CD14-positive monocyte (primary cell): ENCODE data around the gene MYO1G. TPM values are rescaled to one million over a fixed set of nuclear protein-coding genes. Genes with fewer than 3 reads are reported as not detected.
A peak's percentile ranks its signal among the peaks of the same experiment; 100 is the strongest.

Experiments used
- DNase-seq, 3 donors: peaks; one replicate each; pipeline ENCODE4 v3.0.0-alpha.2; 2011 to 2022
- H2AFZ ChIP-seq: 2 replicates; pipeline ENCODE4 v1.6.0; 2012; ENCODE audit warnings: mild to moderate bottlenecking, low read depth, low read length, inconsistent platforms; ENCODE audit not compliant: insufficient read depth, poor library complexity, severe bottlenecking
- H3K27ac ChIP-seq, 2 donors: 1 replicate in 1 of 2; 2 replicates in 1 of 2; pipeline ENCODE4 v1.5.1; 2012 to 2013; ENCODE audit warnings: low read length in 2 of 2, control low read depth in 1 of 2, inconsistent platforms in 1 of 2, low read depth in 1 of 2, mild to moderate bottlenecking in 1 of 2
- H3K27me3 ChIP-seq, 2 donors: one replicate each; pipeline versions ENCODE4 v1.6.0 to v1.6.1; 2011 to 2013; ENCODE audit warnings: low read length in 2 of 2; ENCODE audit not compliant: control insufficient read depth in 2 of 2, insufficient read depth in 2 of 2
- H3K36me3 ChIP-seq, 2 donors: replicated peaks in 1 of 2; 1 replicate in 1 of 2; 2 replicates in 1 of 2; pipeline versions ENCODE4 v1.5.1 to v1.6.1; 2012 to 2013; ENCODE audit warnings: low read length in 2 of 2, control low read depth in 1 of 2, inconsistent platforms in 1 of 2, mild to moderate bottlenecking in 1 of 2; ENCODE audit not compliant: insufficient read depth in 2 of 2, control insufficient read depth in 1 of 2
- H3K4me1 ChIP-seq, 2 donors: 1 replicate in 1 of 2; 2 replicates in 1 of 2; pipeline versions ENCODE4 v1.5.1 to v1.6.1; 2012 to 2013; ENCODE audit warnings: low read length in 2 of 2, control low read depth in 1 of 2, inconsistent platforms in 1 of 2, mild to moderate bottlenecking in 1 of 2, moderate library complexity in 1 of 2; ENCODE audit not compliant: insufficient read depth in 2 of 2, control insufficient read depth in 1 of 2
- H3K4me2 ChIP-seq: replicated peaks from 2 replicates; pipeline ENCODE3; 2012; ENCODE audit warnings: low read length, moderate library complexity, mild to moderate bottlenecking; ENCODE audit not compliant: poor library complexity, severe bottlenecking; ENCODE audit errors: extremely low read depth
- H3K4me3 ChIP-seq, 3 experiments: fragments of 200-600 bp in 1 of 3; sonication (generic) in 1 of 3; replicated peaks in 1 of 3; 1 replicate in 2 of 3; 2 replicates in 1 of 3; pipeline ENCODE4 v1.5.1; 2011 to 2013; ENCODE audit warnings: low read length in 3 of 3, mild to moderate bottlenecking in 3 of 3, control low read depth in 2 of 3, low read depth in 2 of 3, inconsistent platforms in 1 of 3, moderate library complexity in 1 of 3
- H3K79me2 ChIP-seq: 2 replicates; pipeline ENCODE4 v1.6.0; 2012; ENCODE audit warnings: mild to moderate bottlenecking, control low read depth, inconsistent platforms, low read length, moderate library complexity; ENCODE audit not compliant: insufficient read depth
- H3K9ac ChIP-seq: 2 replicates; pipeline ENCODE4 v1.6.0; 2017; ENCODE audit warnings: low read length, mild to moderate bottlenecking; ENCODE audit not compliant: insufficient read depth, poor library complexity, severe bottlenecking
- H3K9me3 ChIP-seq, 2 donors: replicated peaks in 1 of 2; 1 replicate in 1 of 2; 2 replicates in 1 of 2; pipeline versions ENCODE4 v1.5.1 to v1.6.1; 2012 to 2013; ENCODE audit warnings: low read length in 2 of 2, control low read depth in 1 of 2; ENCODE audit not compliant: control insufficient read depth in 1 of 2, insufficient read depth in 1 of 2
- H4K20me1 ChIP-seq: 2 replicates; pipeline ENCODE4 v1.6.0; 2012; ENCODE audit warnings: mild to moderate bottlenecking, low read length, control low read depth, moderate library complexity; ENCODE audit not compliant: insufficient read depth
- H3K27ac Mint-ChIP-seq, 7 donors: one replicate each; pipeline ENCODE4 v1.8.0; 2020; ENCODE audit warnings: mild to moderate bottlenecking in 7 of 7, mixed read lengths in 7 of 7, moderate library complexity in 6 of 7, inconsistent platforms in 2 of 7
- H3K27me3 Mint-ChIP-seq, 3 donors: one replicate each; pipeline ENCODE4 v1.8.0; 2021 to 2022; ENCODE audit warnings: low read depth in 3 of 3, mild to moderate bottlenecking in 3 of 3, mixed read lengths in 3 of 3, moderate library complexity in 3 of 3, inconsistent platforms in 1 of 3
- H3K36me3 Mint-ChIP-seq, 2 donors: one replicate each; pipeline ENCODE4 v1.8.0; 2020; ENCODE audit warnings: mixed read lengths in 2 of 2, inconsistent platforms in 1 of 2, mild to moderate bottlenecking in 1 of 2
- H3K4me1 Mint-ChIP-seq: one replicate; pipeline ENCODE4 v1.8.0; 2020; ENCODE audit warnings: mild to moderate bottlenecking, mixed read lengths
- H3K4me3 Mint-ChIP-seq, 2 donors: one replicate each; pipeline ENCODE4 v1.8.0; 2020; ENCODE audit warnings: mild to moderate bottlenecking in 2 of 2, mixed read lengths in 2 of 2, moderate library complexity in 1 of 2
- H3K9me3 Mint-ChIP-seq, 7 donors: one replicate each; pipeline ENCODE4 v1.8.0; 2020 to 2022; ENCODE audit warnings: mixed read lengths in 7 of 7, mild to moderate bottlenecking in 6 of 7, moderate library complexity in 6 of 7, inconsistent platforms in 2 of 7
- CTCF ChIP-seq: fragments of 200-600 bp; IDR thresholded peaks from one replicate; pipeline ENCODE4 v1.8.0; 2022; ENCODE audit warnings: antibody characterized with exemption, mild to moderate bottlenecking
- WGBS: methylation state at CpG from one replicate; pipeline ENCODE4 v1.1.5; 2013; ENCODE audit warnings: missing lambda C conversion rate; ENCODE audit not compliant: insufficient coverage; 5-methylcytosine and 5-hydroxymethylcytosine counted together
- intact Hi-C, 2 donors: fragments of 100-400 bp; cut with micrococcal nuclease; formaldehyde crosslinking; loops; one replicate each; pipeline versions ENCODE4 v1.15.0 to v1.15.1; 2023
- polyA plus RNA-seq, 3 donors: library from polyadenylated mRNA; depleted of rRNA in 1 of 3; unstranded in 2 of 3; stranded (reverse) in 1 of 3; fragments of 300-500 nt in 2 of 3; fragments of >200 nt in 1 of 3; fragmentation: Illumina TruSeq in 2 of 3; gene quantifications; 1 replicate in 2 of 3; 2 replicates in 1 of 3; pipeline ENCODE4 v1.2.3, GENCODE V29; 2012 to 2021

MYO1G gene
- polyA plus RNA-seq, 3 donors, result 119 to 314 (median 135) TPM

- H3K4me3 Mint-ChIP-seq, result no peak overlapping the region
- peaks cover 23% of the 10 kb centered on the region for H4K20me1 ChIP-seq
- H3K4me1 Mint-ChIP-seq, result peaks cover 47% of the 10 kb centered on the region
- peaks cover 86% of the 10 kb centered on the region for H3K79me2 ChIP-seq
- no peak overlapping the region for H3K4me2 ChIP-seq
- WGBS, result 100% methylated on average over 1 of the region's 2 CpGs
- peaks cover under 1 to 2% of the 10 kb centered on the region in 2 donors for H3K36me3 ChIP-seq
- H3K27me3 Mint-ChIP-seq, result peaks cover 0 to 3% (median 0%) of the 10 kb centered on the region in 3 donors
- H3K4me3 ChIP-seq, result no peak overlapping the region
- no peaks in the 10 kb centered on the region for H3K27me3 ChIP-seq
- peaks cover 36 to 40% of the 10 kb centered on the region in 2 donors for H3K4me1 ChIP-seq
- H3K9me3 Mint-ChIP-seq, result peaks cover 0 to 4% (median 0%) of the 10 kb centered on the region in 7 donors
- H2AFZ ChIP-seq, result no peak overlapping the region
- no peaks in the 10 kb centered on the region for H3K9me3 ChIP-seq
- no peak for DNase-seq
- TF ChIP-seq CTCF, result no peak
- H3K36me3 Mint-ChIP-seq, result peaks cover 10 to 22% of the 10 kb centered on the region in 2 donors
- intact Hi-C loops, result loop anchor here in 1 of 2 donors (10.0 kb wide), 1 partner anchor 49 kb away; the partner anchor contains the start of gene MYO1G
- no peak overlapping the region for H3K27ac ChIP-seq
- peak overlapping the region in 3 of 7 donors; percentile 17 to 45 (median 25) for H3K27ac Mint-ChIP-seq
- H3K9ac ChIP-seq, result no peak overlapping the region
These were observed 45.4 kb upstream of the MYO1G start for GRCh38 chr7:45024126-45024744.

- WGBS, result no CpG with 5 or more reads among the region's 3 CpGs
- intact Hi-C loops, result loop anchor here in 1 of 2 donors (10.0 kb wide), 1 partner anchor 47 kb away; the partner anchor contains the start of gene MYO1G
- peaks cover 81% of the 10 kb centered on the region for H3K79me2 ChIP-seq
- H3K4me1 ChIP-seq, result peaks cover 20 to 22% of the 10 kb centered on the region in 2 donors
- H3K27me3 ChIP-seq, result no peaks in the 10 kb centered on the region
- Mint-ChIP-seq H3K27me3 (no peaks in the 10 kb centered on the region), H3K9me3 (peaks cover 0 to 4% (median 0%) of the 10 kb centered on the region in 7 donors), H3K4me1 (peaks cover 24% of the 10 kb centered on the region), H3K36me3 (peaks cover 10 to 32% of the 10 kb centered on the region in 2 donors), H3K4me3 (no peak overlapping the region), H3K27ac (peak overlapping the region in 6 of 7 donors; percentile 34 to 88 (median 74))
- H4K20me1 ChIP-seq, result peaks cover 20% of the 10 kb centered on the region
- H3K9me3 ChIP-seq, result no peaks in the 10 kb centered on the region
- H2AFZ ChIP-seq, result no peak overlapping the region
- peak overlapping the region in 1 of 2 donors; percentile 77 for H3K27ac ChIP-seq
- H3K4me3 ChIP-seq, result no peak overlapping the region
- H3K4me2 ChIP-seq, result peak overlapping the region; percentile 16
- H3K36me3 ChIP-seq, result peaks cover 3 to 10% of the 10 kb centered on the region in 2 donors
- no peak overlapping the region for H3K9ac ChIP-seq
- DNase-seq, result peak; percentile 45 to 69 (median 53)
- no peak for TF ChIP-seq CTCF
These were observed 42.9 kb upstream of the MYO1G start for GRCh38 chr7:45021604-45022296.
